Activated T-cell treated with anti-CD3 and anti-CD28 coated beads, Interleukin-2, amount 50 U/mL, for 72 hours (primary cell): ENCODE measurements around the gene PPARGC1A. TPM values are rescaled to one million over a fixed set of nuclear protein-coding genes. Genes with fewer than 3 reads are reported as not detected.

ENCODE experiments used
- ATAC-seq, 2 donors: fragments of 150-1000 bp; cut with Tn5 transposase; replicated peaks in 1 of 2; 2 replicates each; pipeline ENCODE4 v1.10.0; 2021; ENCODE audit warnings: moderate library complexity in 2 of 2, mild to moderate bottlenecking in 1 of 2
- DNase-seq, 2 donors: peaks; one replicate each; pipeline ENCODE4 v3.0.0; 2021 to 2022; ENCODE audit warnings: mixed read lengths in 1 of 2
- H3K27ac Mint-ChIP-seq: one replicate; pipeline ENCODE4 v1.8.0; 2022; ENCODE audit warnings: mild to moderate bottlenecking, moderate library complexity, mixed read lengths
- H3K27me3 Mint-ChIP-seq: one replicate; pipeline ENCODE4 v1.8.0; 2022; ENCODE audit warnings: low read depth, mixed read lengths
- H3K36me3 Mint-ChIP-seq, 2 donors: one replicate each; pipeline ENCODE4 v1.8.0; 2022; ENCODE audit warnings: mixed read lengths in 2 of 2, mild to moderate bottlenecking in 1 of 2; ENCODE audit not compliant: insufficient read depth in 2 of 2
- H3K4me1 Mint-ChIP-seq: one replicate; pipeline ENCODE4 v1.8.0; 2022; ENCODE audit warnings: low read depth, mixed read lengths
- H3K4me3 Mint-ChIP-seq, 2 donors: one replicate each; pipeline ENCODE4 v1.8.0; 2022; ENCODE audit warnings: mild to moderate bottlenecking in 2 of 2, mixed read lengths in 2 of 2, moderate library complexity in 2 of 2
- H3K9me3 Mint-ChIP-seq, 2 donors: one replicate each; pipeline ENCODE4 v1.8.0; 2022; ENCODE audit warnings: mixed read lengths in 2 of 2
- total RNA-seq, 2 donors: library from RNA; stranded (reverse); gene quantifications; one replicate each; pipeline ENCODE4 v1.2.3, GENCODE V29; 2022

The PPARGC1A gene
- total RNA-seq, 2 donors from 2014 or later: not detected

GRCh38 chr4:23788460-23788859, 101.4 kb downstream of the PPARGC1A start:
- DNase-seq (no peak), ATAC-seq (no peak)
- no peak overlapping the region for H3K4me3 Mint-ChIP-seq
- H3K9me3 Mint-ChIP-seq: peaks cover 2 to 7% of the 10 kb centered on the region in 2 donors
- H3K27me3 Mint-ChIP-seq: no peaks in the 10 kb centered on the region
- no peaks in the 10 kb centered on the region for H3K4me1 Mint-ChIP-seq
- no peak overlapping the region for H3K27ac Mint-ChIP-seq
- no peaks in the 10 kb centered on the region for H3K36me3 Mint-ChIP-seq

DNA sequence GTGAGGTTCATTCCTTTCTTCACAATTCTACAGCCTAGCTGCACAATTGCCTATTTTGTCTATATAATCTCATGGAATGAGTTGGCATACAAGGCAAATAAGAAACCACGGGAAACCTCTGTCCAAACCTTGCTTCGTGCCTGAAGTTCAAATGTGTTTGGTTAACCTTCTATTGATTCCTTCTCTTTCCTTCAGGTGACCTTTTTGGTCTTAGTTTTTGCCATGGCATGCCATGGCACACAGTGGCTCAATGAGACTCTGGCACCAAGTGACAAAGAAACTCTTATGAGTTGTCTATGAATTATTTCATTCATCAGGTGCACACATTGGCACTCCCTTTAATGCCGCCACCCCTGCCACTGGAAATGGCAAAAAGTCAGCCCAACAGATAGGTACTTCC, 101.8 kb downstream of the PPARGC1A start:
- H3K27me3 Mint-ChIP-seq: no peaks in the 10 kb centered on the region
- H3K4me3 Mint-ChIP-seq: no peak overlapping the region
- ATAC-seq (no peak), DNase-seq (no peak)
- no peak overlapping the region for H3K27ac Mint-ChIP-seq
- peaks cover 2 to 7% of the 10 kb centered on the region in 2 donors for H3K9me3 Mint-ChIP-seq
- no peaks in the 10 kb centered on the region for H3K4me1 Mint-ChIP-seq
- H3K36me3 Mint-ChIP-seq: no peaks in the 10 kb centered on the region

GRCh38 chr4:23782778-23783437, 106.9 kb downstream of the PPARGC1A start:
- H3K4me1 Mint-ChIP-seq: no peaks in the 10 kb centered on the region
- DNase-seq (no peak), ATAC-seq (no peak)
- H3K9me3 Mint-ChIP-seq: peaks cover 4 to 5% of the 10 kb centered on the region in 2 donors
- no peak overlapping the region for H3K27ac Mint-ChIP-seq
- H3K4me3 Mint-ChIP-seq: no peak overlapping the region
- H3K36me3 Mint-ChIP-seq: no peaks in the 10 kb centered on the region
- H3K27me3 Mint-ChIP-seq: no peaks in the 10 kb centered on the region

GRCh38 chr4:23779839-23780238, 110.0 kb downstream of the PPARGC1A start:
- DNase-seq (no peak), ATAC-seq (no peak)
- no peaks in the 10 kb centered on the region for H3K27me3 Mint-ChIP-seq
- H3K36me3 Mint-ChIP-seq: peaks cover 0 to 2% of the 10 kb centered on the region in 2 donors
- H3K4me3 Mint-ChIP-seq: no peak overlapping the region
- no peak overlapping the region for H3K27ac Mint-ChIP-seq
- H3K4me1 Mint-ChIP-seq: no peaks in the 10 kb centered on the region
- H3K9me3 Mint-ChIP-seq: peaks cover 0 to 4% of the 10 kb centered on the region in 2 donors

GRCh38 chr4:23779422-23779821, 110.4 kb downstream of the PPARGC1A start:
- Mint-ChIP-seq H3K36me3 (peaks cover 0 to 2% of the 10 kb centered on the region in 2 donors), H3K9me3 (peaks cover 0 to 4% of the 10 kb centered on the region in 2 donors), H3K4me1 (no peaks in the 10 kb centered on the region), H3K27ac (no peak overlapping the region), H3K4me3 (no peak overlapping the region), H3K27me3 (no peaks in the 10 kb centered on the region)
- ATAC-seq (no peak), DNase-seq (no peak)

- H3K27ac Mint-ChIP-seq: no peak overlapping the region
- H3K9me3 Mint-ChIP-seq: peaks cover 0 to 1% of the 10 kb centered on the region in 2 donors
- H3K4me3 Mint-ChIP-seq: no peak overlapping the region
Observed at GRCh38 chr4:23775694-23776093, 114.2 kb downstream of the PPARGC1A start.

DNA sequence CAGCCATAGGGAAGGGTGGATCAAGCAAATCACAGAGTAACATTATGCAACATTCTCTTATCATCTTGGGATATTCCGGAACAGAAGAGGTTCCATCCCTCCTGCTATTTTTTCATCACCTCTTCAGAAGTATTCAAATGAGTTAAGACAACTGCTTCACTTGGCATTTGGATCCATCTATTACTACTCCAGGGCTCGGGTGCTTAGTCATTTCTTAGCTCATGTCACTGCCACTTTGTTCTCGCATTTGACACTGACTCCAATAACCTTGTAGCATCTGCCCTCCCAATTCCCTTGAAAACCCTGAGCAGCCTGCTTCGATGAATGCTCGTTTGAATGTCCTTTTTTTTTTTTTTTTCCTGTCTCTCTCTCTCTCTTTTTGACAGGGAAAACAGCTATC, 114.9 kb downstream of the PPARGC1A start:
- Mint-ChIP-seq H3K27ac (no peak overlapping the region), H3K4me3 (no peak overlapping the region), H3K9me3 (peaks cover 0 to 1% of the 10 kb centered on the region in 2 donors), H3K36me3 (peaks cover 0 to 2% of the 10 kb centered on the region in 2 donors), H3K4me1 (no peaks in the 10 kb centered on the region), H3K27me3 (no peaks in the 10 kb centered on the region)
- ATAC-seq: no peak
- no peak for DNase-seq

More at GRCh38 chr4:23775694-23776093, 114.2 kb downstream of the PPARGC1A start:
- DNase-seq (no peak), ATAC-seq (no peak)
- H3K36me3 Mint-ChIP-seq: peaks cover 0 to 2% of the 10 kb centered on the region in 2 donors
- no peaks in the 10 kb centered on the region for H3K27me3 Mint-ChIP-seq
- no peaks in the 10 kb centered on the region for H3K4me1 Mint-ChIP-seq

- Mint-ChIP-seq H3K27me3 (no peaks in the 10 kb centered on the region), H3K4me3 (no peak overlapping the region), H3K27ac (no peak overlapping the region)
Observed at GRCh38 chr4:23773884-23774636, 115.8 kb downstream of the PPARGC1A start.

DNA sequence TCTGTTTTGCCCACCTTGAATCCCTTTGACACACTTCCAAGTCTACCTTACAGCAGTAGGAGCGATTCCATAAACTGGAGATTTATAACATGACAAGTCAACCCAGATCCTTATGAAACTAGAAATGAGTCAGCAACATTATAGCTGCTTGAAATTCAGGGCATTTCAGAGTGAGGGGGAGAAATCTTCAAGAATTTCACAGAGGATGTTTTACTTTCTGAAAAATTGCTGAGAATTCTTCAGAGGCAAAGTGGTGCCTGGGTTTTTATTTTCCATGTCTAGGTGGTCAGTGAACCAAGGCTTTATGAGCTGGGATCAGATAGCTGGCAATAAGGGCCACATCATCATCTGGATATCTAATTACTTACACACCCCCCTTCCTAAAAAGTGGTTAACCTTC, 119.8 kb downstream of the PPARGC1A start:
- no peak for DNase-seq
- Mint-ChIP-seq H3K27me3 (no peaks in the 10 kb centered on the region), H3K9me3 (peaks cover 0 to 2% of the 10 kb centered on the region in 2 donors), H3K4me3 (no peak overlapping the region), H3K4me1 (no peaks in the 10 kb centered on the region), H3K27ac (no peak overlapping the region), H3K36me3 (no peaks in the 10 kb centered on the region)
- no peak for ATAC-seq

More at GRCh38 chr4:23773884-23774636, 115.8 kb downstream of the PPARGC1A start:
- Mint-ChIP-seq H3K4me1 (no peaks in the 10 kb centered on the region), H3K9me3 (peaks cover 0 to 1% of the 10 kb centered on the region in 2 donors), H3K36me3 (peaks cover 0 to 2% of the 10 kb centered on the region in 2 donors)
- ATAC-seq (no peak), DNase-seq (no peak)

- Mint-ChIP-seq H3K36me3 (no peaks in the 10 kb centered on the region), H3K9me3 (peaks cover 0 to 2% of the 10 kb centered on the region in 2 donors), H3K27ac (no peak overlapping the region), H3K4me3 (no peak overlapping the region), H3K4me1 (no peaks in the 10 kb centered on the region), H3K27me3 (no peaks in the 10 kb centered on the region)
- ATAC-seq: no peak
- no peak for DNase-seq
Observed at GRCh38 chr4:23769406-23769805, 120.4 kb downstream of the PPARGC1A start.

DNA sequence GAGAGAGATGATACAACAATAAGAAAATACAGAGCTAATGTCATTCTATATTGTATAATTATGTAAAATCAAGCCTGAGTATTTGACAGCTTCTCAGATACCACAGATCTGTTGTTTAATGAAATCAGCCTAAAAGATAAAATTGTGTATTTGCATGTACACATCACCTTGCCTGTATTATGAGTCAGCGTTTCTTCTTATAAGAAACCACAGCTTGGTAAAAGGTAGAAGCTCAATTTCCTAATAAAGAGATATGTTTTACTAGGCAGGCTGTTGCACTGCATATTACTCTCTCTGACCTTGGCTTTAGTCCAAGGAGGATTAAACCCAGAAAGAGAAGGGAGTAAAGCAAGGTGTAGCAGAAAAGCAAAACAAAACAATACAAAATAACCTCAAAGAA, 121.3 kb downstream of the PPARGC1A start:
- no peaks in the 10 kb centered on the region for H3K36me3 Mint-ChIP-seq
- no peak overlapping the region for H3K27ac Mint-ChIP-seq
- H3K4me1 Mint-ChIP-seq: no peaks in the 10 kb centered on the region
- DNase-seq (no peak), ATAC-seq (no peak)
- H3K9me3 Mint-ChIP-seq: peaks cover 0 to 2% of the 10 kb centered on the region in 2 donors
- no peak overlapping the region for H3K4me3 Mint-ChIP-seq
- no peaks in the 10 kb centered on the region for H3K27me3 Mint-ChIP-seq

GRCh38 chr4:23766344-23766743, 123.5 kb downstream of the PPARGC1A start:
- DNase-seq: no peak
- no peaks in the 10 kb centered on the region for H3K27me3 Mint-ChIP-seq
- no peak overlapping the region for H3K27ac Mint-ChIP-seq

DNA sequence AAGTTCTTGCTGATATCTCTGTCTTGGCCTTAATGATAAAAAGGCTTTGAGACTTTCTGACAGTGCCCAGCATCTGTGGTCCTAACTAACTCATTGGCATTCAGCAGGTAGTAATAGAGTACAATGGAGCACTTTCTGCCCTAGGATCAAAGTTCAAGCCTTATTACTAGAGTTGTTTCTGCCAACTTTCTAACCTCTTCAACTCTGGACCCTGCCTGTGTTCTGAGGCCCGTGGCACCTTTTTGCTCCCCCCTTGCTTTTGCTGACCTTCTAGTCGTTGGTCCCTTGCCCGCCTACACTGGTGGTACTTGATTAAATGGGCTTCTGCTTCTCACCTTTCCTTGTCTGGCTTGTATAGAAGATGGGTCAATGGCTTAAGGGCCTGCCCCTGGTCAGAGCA, 126.3 kb downstream of the PPARGC1A start:
- ATAC-seq (no peak), DNase-seq (no peak)
- Mint-ChIP-seq H3K27me3 (no peaks in the 10 kb centered on the region), H3K36me3 (no peaks in the 10 kb centered on the region), H3K9me3 (peaks cover 2% of the 10 kb centered on the region in 2 donors), H3K27ac (no peak overlapping the region), H3K4me1 (no peaks in the 10 kb centered on the region), H3K4me3 (no peak overlapping the region)

More at GRCh38 chr4:23766344-23766743, 123.5 kb downstream of the PPARGC1A start:
- ATAC-seq: no peak
- Mint-ChIP-seq H3K9me3 (peaks cover 0 to 2% of the 10 kb centered on the region in 2 donors), H3K4me1 (no peaks in the 10 kb centered on the region), H3K4me3 (no peak overlapping the region), H3K36me3 (no peaks in the 10 kb centered on the region)
